ENCODE measurements around the gene PPP2R5C. TPM values are rescaled to one million over a fixed set of nuclear protein-coding genes. Genes with fewer than 3 reads are reported as not detected.

The PPP2R5C gene
- polyA plus RNA-seq, 3 donors = 61.9 to 72.5 (median 64.0) TPM

GRCh38 chr14:101755591-101756324, 5.8 kb upstream of the PPP2R5C start:
- Histone ChIP-seq H3K79me2 (ENCODE audit: insufficient read depth, low read length) (no peaks in the 10 kb centered on the region), H3K4me1 (ENCODE audit: control insufficient read depth in 1 of 2, insufficient read depth in 2 of 2, low read length in 2 of 2) (peaks cover 5% of the 10 kb centered on the region in 2 donors), H3K36me3 (replicated peaks in 1 of 2; ENCODE audit: control insufficient read depth in 1 of 2, insufficient read depth in 2 of 2, low read length in 2 of 2) (no peaks in the 10 kb centered on the region), H3K9ac (ENCODE audit: insufficient read depth, low read length, poor library complexity, severe bottlenecking) (no peak overlapping the region), H3K4me3 (replicated peaks in 1 of 3; ENCODE audit: low read depth in 2 of 3, low read length in 3 of 3) (no peak overlapping the region), H2AFZ (ENCODE audit: insufficient read depth, low read depth, low read length, poor library complexity, severe bottlenecking) (no peak overlapping the region), H3K4me2 (replicated peaks; ENCODE audit: extremely low read depth, low read length, poor library complexity, severe bottlenecking) (no peak overlapping the region), H3K27me3 (ENCODE audit: control insufficient read depth in 2 of 2, insufficient read depth in 2 of 2, low read length in 2 of 2) (peaks cover 12 to 50% of the 10 kb centered on the region in 2 donors), H3K9me3 (replicated peaks in 1 of 2; ENCODE audit: control insufficient read depth in 1 of 2, insufficient read depth in 1 of 2, low read length in 2 of 2) (peaks cover 4 to 6% of the 10 kb centered on the region in 2 donors), H3K27ac (ENCODE audit: low read depth in 1 of 2, low read length in 2 of 2) (no peak overlapping the region), H4K20me1 (ENCODE audit: insufficient read depth, low read length) (no peaks in the 10 kb centered on the region)
- DNase-seq = no peak
- Mint-ChIP-seq H3K4me3 (peak overlapping the region in 1 of 2 donors; percentile 19), H3K4me1 (peaks cover 5% of the 10 kb centered on the region), H3K27me3 (ENCODE audit: low read depth in 3 of 3) (peaks cover 32 to 56% (median 42%) of the 10 kb centered on the region in 3 donors), H3K9me3 (peaks cover 4 to 36% (median 20%) of the 10 kb centered on the region in 7 donors), H3K36me3 (no peaks in the 10 kb centered on the region), H3K27ac (no peak overlapping the region)
- intact Hi-C loops (cut with micrococcal nuclease) = loop anchor here in 1 of 2 donors (5.0 kb wide), 1 partner anchor 48 kb away; no protein-coding TSS in a partner anchor
- WGBS (ENCODE audit: insufficient coverage) = 90% methylated on average over 3 of the region's 8 CpGs
- no peak for TF ChIP-seq CTCF (IDR thresholded peaks at IDR 0.05)

GRCh38 chr14:101757064-101757838, 4.3 kb upstream of the PPP2R5C start:
- no peak overlapping the region for H3K4me3 Mint-ChIP-seq
- H3K9me3 Mint-ChIP-seq = peaks cover 4 to 37% (median 18%) of the 10 kb centered on the region in 7 donors
- Histone ChIP-seq H3K27me3 (ENCODE audit: control insufficient read depth in 2 of 2, insufficient read depth in 2 of 2, low read length in 2 of 2) (peaks cover 4 to 38% of the 10 kb centered on the region in 2 donors), H3K79me2 (ENCODE audit: insufficient read depth, low read length) (no peaks in the 10 kb centered on the region), H3K4me2 (replicated peaks; ENCODE audit: extremely low read depth, low read length, poor library complexity, severe bottlenecking) (no peak overlapping the region), H3K27ac (ENCODE audit: low read depth in 1 of 2, low read length in 2 of 2) (no peak overlapping the region), H3K36me3 (replicated peaks in 1 of 2; ENCODE audit: control insufficient read depth in 1 of 2, insufficient read depth in 2 of 2, low read length in 2 of 2) (no peaks in the 10 kb centered on the region), H4K20me1 (ENCODE audit: insufficient read depth, low read length) (no peaks in the 10 kb centered on the region), H3K4me1 (ENCODE audit: control insufficient read depth in 1 of 2, insufficient read depth in 2 of 2, low read length in 2 of 2) (peaks cover 6 to 13% of the 10 kb centered on the region in 2 donors), H3K9ac (ENCODE audit: insufficient read depth, low read length, poor library complexity, severe bottlenecking) (no peak overlapping the region), H3K9me3 (replicated peaks in 1 of 2; ENCODE audit: control insufficient read depth in 1 of 2, insufficient read depth in 1 of 2, low read length in 2 of 2) (peaks cover 4% of the 10 kb centered on the region in 2 donors), H3K4me3 (replicated peaks in 1 of 3; ENCODE audit: low read depth in 2 of 3, low read length in 3 of 3) (no peak overlapping the region), H2AFZ (ENCODE audit: insufficient read depth, low read depth, low read length, poor library complexity, severe bottlenecking) (no peak overlapping the region)
- WGBS (ENCODE audit: insufficient coverage) = 94% methylated on average over 13 of the region's 14 CpGs
- H3K36me3 Mint-ChIP-seq = no peaks in the 10 kb centered on the region
- no peak for TF ChIP-seq CTCF (IDR thresholded peaks at IDR 0.05)
- intact Hi-C loops (cut with micrococcal nuclease) = loop anchor here in 1 of 2 donors (5.0 kb wide), 1 partner anchor 50 kb away; no protein-coding TSS in a partner anchor
- H3K4me1 Mint-ChIP-seq = peaks cover 6% of the 10 kb centered on the region
- peak overlapping the region in 1 of 7 donors; percentile 60 for H3K27ac Mint-ChIP-seq
- peaks cover 28 to 47% (median 32%) of the 10 kb centered on the region in 3 donors for H3K27me3 Mint-ChIP-seq (ENCODE audit: low read depth in 3 of 3)
- DNase-seq = no peak

Measured in CD14-positive monocyte (primary cell).